ENCODE data around the gene MYL2. TPM values are rescaled to one million over a fixed set of nuclear protein-coding genes. Genes with fewer than 3 reads are reported as not detected.

Gene MYL2
- total RNA-seq, 1 donor from 2014 or later, result not detected

- DNase-seq (ENCODE audit: low read depth) (no peak), FAIRE-seq (peak; percentile 66)
- TF ChIP-seq CTCF (IDR thresholded peaks at IDR 0.05; ENCODE audit: insufficient read depth, low read length, severe bottlenecking), result no peak
- Histone ChIP-seq H3K4me3 (ENCODE audit: low read depth, low read length) (no peak overlapping the region), H3K36me3 (ENCODE audit: control insufficient read depth, insufficient read depth, low read length) (no peaks in the 10 kb centered on the region), H3K27me3 (ENCODE audit: control insufficient read depth, insufficient read depth, low read length) (no peaks in the 10 kb centered on the region)
These were observed 19.9 kb upstream of the MYL2 start for GRCh38 chr12:110940296-110940695.

DNA sequence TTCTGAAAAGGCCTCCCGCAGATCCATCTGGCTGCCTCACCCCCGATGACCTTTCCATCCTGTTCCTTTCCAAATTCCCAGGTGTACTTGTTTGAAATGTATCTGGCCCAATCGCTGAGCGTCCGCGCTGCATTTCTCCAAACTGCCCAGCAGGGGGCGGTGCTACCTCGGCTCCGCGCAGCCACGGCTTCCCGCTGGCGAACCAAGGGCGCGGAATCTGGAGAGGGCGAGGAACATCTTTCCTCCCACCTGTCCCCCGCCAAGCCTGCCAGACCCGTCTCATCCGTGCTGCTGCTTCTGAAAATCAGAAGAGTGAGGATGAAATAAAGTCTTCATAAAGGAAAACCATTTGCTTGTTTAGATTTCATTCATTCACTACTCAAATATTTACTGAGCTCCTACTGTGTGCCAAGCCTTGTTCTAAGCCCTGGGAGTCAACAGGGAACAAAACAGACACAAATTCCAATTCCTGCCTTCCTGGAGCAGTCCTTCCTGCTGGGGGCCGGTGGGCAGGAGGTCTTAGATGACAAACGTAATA lies 16.8 kb upstream of the MYL2 start:
- DNase-seq (ENCODE audit: low read depth), result peak; percentile 43
- Histone ChIP-seq H3K4me3 (ENCODE audit: low read depth, low read length) (no peak overlapping the region), H3K27me3 (ENCODE audit: control insufficient read depth, insufficient read depth, low read length) (no peaks in the 10 kb centered on the region), H3K36me3 (ENCODE audit: control insufficient read depth, insufficient read depth, low read length) (no peaks in the 10 kb centered on the region)
- peak; percentile 70 for FAIRE-seq
- peak; percentile 91 for TF ChIP-seq CTCF (IDR thresholded peaks at IDR 0.05; ENCODE audit: insufficient read depth, low read length, severe bottlenecking)

DNA sequence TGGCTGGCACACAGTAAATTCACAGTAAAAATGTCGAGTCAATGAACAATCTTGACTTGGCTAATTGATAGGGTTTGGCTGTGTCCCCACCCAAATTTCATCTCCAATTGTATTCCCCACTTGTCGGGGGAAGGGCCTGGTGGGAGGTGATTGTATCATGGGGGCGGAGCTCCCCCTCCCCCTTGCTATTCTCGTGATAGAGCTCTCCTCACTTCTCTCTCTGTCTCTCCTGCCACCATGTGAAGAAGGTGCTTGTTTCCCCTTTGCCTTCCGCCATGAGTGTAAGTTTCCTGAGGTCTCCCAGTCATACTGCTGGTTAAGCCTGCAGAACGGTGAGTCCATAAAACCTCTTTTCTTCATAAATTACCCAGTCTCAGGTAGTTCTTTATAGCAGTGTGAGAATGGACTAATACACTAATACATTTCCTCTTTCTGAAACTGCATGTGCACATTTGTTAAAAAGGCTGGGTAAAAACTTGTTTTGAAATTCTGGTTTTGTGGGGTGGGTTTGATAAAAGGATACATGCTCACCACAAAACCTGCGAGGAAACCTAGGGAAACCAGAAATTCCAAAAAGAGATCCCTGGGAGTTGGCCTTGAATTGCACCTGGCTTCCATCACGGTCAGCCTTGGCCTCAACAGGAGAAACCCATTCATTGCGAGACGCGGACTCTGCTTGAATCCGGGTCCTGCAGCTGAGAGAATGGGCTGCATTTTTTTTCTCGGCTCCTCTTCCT lies 16.2 kb upstream of the MYL2 start:
- Histone ChIP-seq H3K27me3 (ENCODE audit: control insufficient read depth, insufficient read depth, low read length) (no peaks in the 10 kb centered on the region), H3K4me3 (ENCODE audit: low read depth, low read length) (no peak overlapping the region), H3K36me3 (ENCODE audit: control insufficient read depth, insufficient read depth, low read length) (no peaks in the 10 kb centered on the region)
- TF ChIP-seq CTCF (IDR thresholded peaks at IDR 0.05; ENCODE audit: insufficient read depth, low read length, severe bottlenecking), result no peak
- DNase-seq (ENCODE audit: low read depth) (no peak), FAIRE-seq (no peak)

GRCh38 chr12:110935588-110935987 lies 15.2 kb upstream of the MYL2 start:
- no peak for FAIRE-seq
- TF ChIP-seq CTCF (IDR thresholded peaks at IDR 0.05; ENCODE audit: insufficient read depth, low read length, severe bottlenecking), result no peak
- Histone ChIP-seq H3K36me3 (ENCODE audit: control insufficient read depth, insufficient read depth, low read length) (no peaks in the 10 kb centered on the region), H3K4me3 (ENCODE audit: low read depth, low read length) (no peak overlapping the region), H3K27me3 (ENCODE audit: control insufficient read depth, insufficient read depth, low read length) (no peaks in the 10 kb centered on the region)
- DNase-seq (ENCODE audit: low read depth), result peak; percentile 34

- Histone ChIP-seq H3K4me3 (ENCODE audit: low read depth, low read length) (no peak overlapping the region), H3K36me3 (ENCODE audit: control insufficient read depth, insufficient read depth, low read length) (no peaks in the 10 kb centered on the region), H3K27me3 (ENCODE audit: control insufficient read depth, insufficient read depth, low read length) (no peaks in the 10 kb centered on the region)
- TF ChIP-seq CTCF (IDR thresholded peaks at IDR 0.05; ENCODE audit: insufficient read depth, low read length, severe bottlenecking), result no peak
- DNase-seq (ENCODE audit: low read depth), result peak; percentile 78
- FAIRE-seq, result peak; percentile 80
These were observed 13.9 kb upstream of the MYL2 start for GRCh38 chr12:110934093-110934852.
